ENCODE data around the gene AUH. TPM values are rescaled to one million over a fixed set of nuclear protein-coding genes. Genes with fewer than 3 reads are reported as not detected.

AUH gene
- total RNA-seq, 1 experiment from 2014 or later, result 16.0 TPM

- DNase-seq (ENCODE audit: extremely low read depth, low read depth), result no peak
Measured at GRCh38 chr9:91256235-91256634, 105.5 kb downstream of the AUH start.

GRCh38 chr9:91255327-91255726, 106.4 kb downstream of the AUH start:
- no peak for DNase-seq (ENCODE audit: extremely low read depth, low read depth)

GRCh38 chr9:91253488-91253887, 108.2 kb downstream of the AUH start:
- DNase-seq (ENCODE audit: extremely low read depth, low read depth), result peak; percentile 4

- DNase-seq (ENCODE audit: extremely low read depth, low read depth), result no peak
Measured at GRCh38 chr9:91248707-91249106, 113.0 kb downstream of the AUH start.

GRCh38 chr9:91247278-91247677, 114.4 kb downstream of the AUH start:
- DNase-seq (ENCODE audit: extremely low read depth, low read depth), result no peak

- no peak for DNase-seq (ENCODE audit: extremely low read depth, low read depth)
Measured at GRCh38 chr9:91246846-91247245, 114.9 kb downstream of the AUH start.

- peak; percentile 24 for DNase-seq (ENCODE audit: extremely low read depth, low read depth)
Measured at GRCh38 chr9:91245431-91246313, 116.0 kb downstream of the AUH start.

GRCh38 chr9:91243029-91243428, 118.7 kb downstream of the AUH start:
- DNase-seq (ENCODE audit: extremely low read depth, low read depth), result no peak

- DNase-seq (ENCODE audit: extremely low read depth, low read depth), result no peak
Measured at GRCh38 chr9:91241909-91242308, 119.8 kb downstream of the AUH start.

- no peak for DNase-seq (ENCODE audit: extremely low read depth, low read depth)
Measured at GRCh38 chr9:91240596-91241165, 121.0 kb downstream of the AUH start.

- DNase-seq (ENCODE audit: extremely low read depth, low read depth), result no peak
Measured at GRCh38 chr9:91239367-91240111, 122.2 kb downstream of the AUH start.

GRCh38 chr9:91234523-91234922, 127.2 kb downstream of the AUH start:
- no peak for DNase-seq (ENCODE audit: extremely low read depth, low read depth)

GRCh38 chr9:91231619-91232018, 130.1 kb downstream of the AUH start:
- DNase-seq (ENCODE audit: extremely low read depth, low read depth), result no peak

- no peak for DNase-seq (ENCODE audit: extremely low read depth, low read depth)
Measured at GRCh38 chr9:91223000-91223399, 138.7 kb downstream of the AUH start.

GRCh38 chr9:91222457-91222856, 139.3 kb downstream of the AUH start:
- no peak for DNase-seq (ENCODE audit: extremely low read depth, low read depth)

GRCh38 chr9:91221332-91221731, 140.4 kb downstream of the AUH start:
- DNase-seq (ENCODE audit: extremely low read depth, low read depth), result no peak

- DNase-seq (ENCODE audit: extremely low read depth, low read depth), result no peak
Measured at GRCh38 chr9:91220491-91221135, 141.1 kb downstream of the AUH start.

GRCh38 chr9:91220021-91220420, 141.7 kb downstream of the AUH start:
- DNase-seq (ENCODE audit: extremely low read depth, low read depth), result no peak

- DNase-seq (ENCODE audit: extremely low read depth, low read depth), result no peak
Measured at GRCh38 chr9:91219557-91219956, 142.2 kb downstream of the AUH start.

- DNase-seq (ENCODE audit: extremely low read depth, low read depth), result no peak
Measured at GRCh38 chr9:91217388-91217787, 144.3 kb downstream of the AUH start.

GRCh38 chr9:91214867-91215266, 146.9 kb downstream of the AUH start:
- DNase-seq (ENCODE audit: extremely low read depth, low read depth), result no peak

Data from NCI-H460 (cell line).